ENCODE measurements around the gene FJX1. TPM values are rescaled to one million over a fixed set of nuclear protein-coding genes. Genes with fewer than 3 reads are reported as not detected.

The FJX1 gene
- total RNA-seq, 1 donor from 2014 or later, result 34.3 TPM

DNA sequence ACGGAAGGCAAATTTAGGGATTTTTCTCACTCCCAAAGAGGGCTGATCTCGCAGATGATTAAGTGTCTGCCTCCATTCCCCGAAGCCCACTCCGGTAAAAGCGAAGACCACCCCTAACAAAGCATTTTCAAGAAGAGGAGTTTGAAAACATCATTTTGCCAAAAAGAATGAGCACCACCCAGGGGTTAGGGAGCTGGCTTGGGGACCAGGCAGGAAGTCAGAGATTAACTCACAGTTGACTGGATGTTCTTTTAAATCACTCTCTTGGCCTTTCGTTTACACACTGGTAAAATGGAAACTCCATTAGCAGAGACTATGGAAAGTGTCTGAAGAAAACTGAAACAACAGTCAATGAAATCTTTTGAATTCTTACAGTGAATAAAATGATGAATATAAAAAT lies 36.5 kb downstream of the FJX1 start:
- Mint-ChIP-seq H3K27ac (ENCODE audit: unreplicated experiment) (no peak overlapping the region), H3K9me3 (ENCODE audit: unreplicated experiment) (no peaks in the 10 kb centered on the region), H3K4me3 (ENCODE audit: unreplicated experiment) (no peak overlapping the region)

DNA sequence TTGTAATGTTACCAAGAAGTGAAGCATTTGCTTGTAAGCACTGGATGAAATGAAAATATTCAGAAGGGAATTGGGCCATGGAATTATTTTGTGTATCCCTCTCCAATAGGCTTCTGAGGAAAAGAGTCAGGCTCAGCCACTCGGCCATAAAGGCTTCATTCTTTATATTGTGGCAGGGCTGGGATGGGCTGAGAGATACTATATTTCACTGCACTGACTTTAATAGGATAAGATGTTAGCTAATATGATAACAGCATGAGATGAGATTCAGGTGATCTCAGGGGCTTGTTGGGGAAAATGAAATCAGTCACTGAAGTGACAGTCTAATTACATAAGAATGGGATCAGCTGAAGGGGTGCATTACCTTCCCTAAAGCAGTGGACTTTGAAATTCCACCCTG lies 37.0 kb downstream of the FJX1 start:
- DNase-seq (ENCODE audit: low spot score), result no peak
- H3K9me3 Mint-ChIP-seq (ENCODE audit: unreplicated experiment), result no peaks in the 10 kb centered on the region

More for the DNA sequence above, 36.5 kb downstream of the FJX1 start:
- DNase-seq (ENCODE audit: low spot score), result no peak
- Mint-ChIP-seq H3K36me3 (ENCODE audit: low read depth, unreplicated experiment) (no peaks in the 10 kb centered on the region), H3K4me1 (ENCODE audit: unreplicated experiment) (peaks cover 6% of the 10 kb centered on the region), H3K27me3 (ENCODE audit: unreplicated experiment) (peaks cover 3% of the 10 kb centered on the region)
- TF ChIP-seq, protein P1, sequence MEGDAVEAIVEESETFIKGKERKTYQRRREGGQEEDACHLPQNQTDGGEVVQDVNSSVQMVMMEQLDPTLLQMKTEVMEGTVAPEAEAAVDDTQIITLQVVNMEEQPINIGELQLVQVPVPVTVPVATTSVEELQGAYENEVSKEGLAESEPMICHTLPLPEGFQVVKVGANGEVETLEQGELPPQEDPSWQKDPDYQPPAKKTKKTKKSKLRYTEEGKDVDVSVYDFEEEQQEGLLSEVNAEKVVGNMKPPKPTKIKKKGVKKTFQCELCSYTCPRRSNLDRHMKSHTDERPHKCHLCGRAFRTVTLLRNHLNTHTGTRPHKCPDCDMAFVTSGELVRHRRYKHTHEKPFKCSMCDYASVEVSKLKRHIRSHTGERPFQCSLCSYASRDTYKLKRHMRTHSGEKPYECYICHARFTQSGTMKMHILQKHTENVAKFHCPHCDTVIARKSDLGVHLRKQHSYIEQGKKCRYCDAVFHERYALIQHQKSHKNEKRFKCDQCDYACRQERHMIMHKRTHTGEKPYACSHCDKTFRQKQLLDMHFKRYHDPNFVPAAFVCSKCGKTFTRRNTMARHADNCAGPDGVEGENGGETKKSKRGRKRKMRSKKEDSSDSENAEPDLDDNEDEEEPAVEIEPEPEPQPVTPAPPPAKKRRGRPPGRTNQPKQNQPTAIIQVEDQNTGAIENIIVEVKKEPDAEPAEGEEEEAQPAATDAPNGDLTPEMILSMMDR (IDR thresholded peaks at IDR 0.05; ENCODE audit: unreplicated experiment), result no peak

DNA sequence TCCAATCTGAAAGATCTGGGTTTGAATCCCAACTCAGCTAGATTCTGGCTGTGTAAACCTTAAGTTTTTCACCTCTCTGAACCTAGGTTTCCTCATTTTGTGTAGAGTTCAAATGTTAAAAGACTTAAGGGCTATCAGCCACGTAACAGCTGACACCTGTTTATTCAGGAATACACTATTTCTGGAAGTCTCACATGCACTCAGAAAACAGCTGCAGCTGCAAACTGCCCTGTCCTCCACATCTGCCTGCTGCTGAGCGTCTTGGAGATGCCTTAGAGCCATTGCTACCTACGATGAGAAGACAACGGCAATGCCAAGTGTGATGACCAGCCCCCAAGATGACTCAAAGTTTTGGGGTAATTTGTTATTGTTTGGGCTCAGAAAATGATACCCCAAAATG lies 37.6 kb downstream of the FJX1 start:
- no peaks in the 10 kb centered on the region for H3K36me3 Mint-ChIP-seq (ENCODE audit: low read depth, unreplicated experiment)
- peaks cover 6% of the 10 kb centered on the region for H3K4me1 Mint-ChIP-seq (ENCODE audit: unreplicated experiment)
- H3K9me3 Mint-ChIP-seq (ENCODE audit: unreplicated experiment), result no peaks in the 10 kb centered on the region
- no peak overlapping the region for H3K27ac Mint-ChIP-seq (ENCODE audit: unreplicated experiment)
- no peak for DNase-seq (ENCODE audit: low spot score)
- H3K27me3 Mint-ChIP-seq (ENCODE audit: unreplicated experiment), result peaks cover 1% of the 10 kb centered on the region
- H3K4me3 Mint-ChIP-seq (ENCODE audit: unreplicated experiment), result no peak overlapping the region
- TF ChIP-seq, protein P1 (IDR thresholded peaks at IDR 0.05; ENCODE audit: unreplicated experiment), result no peak

More for the DNA sequence above, 37.0 kb downstream of the FJX1 start:
- TF ChIP-seq, protein P1 (IDR thresholded peaks at IDR 0.05; ENCODE audit: unreplicated experiment), result no peak
- peaks cover 3% of the 10 kb centered on the region for H3K27me3 Mint-ChIP-seq (ENCODE audit: unreplicated experiment)
- H3K36me3 Mint-ChIP-seq (ENCODE audit: low read depth, unreplicated experiment), result no peaks in the 10 kb centered on the region
- peaks cover 6% of the 10 kb centered on the region for H3K4me1 Mint-ChIP-seq (ENCODE audit: unreplicated experiment)
- H3K4me3 Mint-ChIP-seq (ENCODE audit: unreplicated experiment), result no peak overlapping the region
- no peak overlapping the region for H3K27ac Mint-ChIP-seq (ENCODE audit: unreplicated experiment)

DNA sequence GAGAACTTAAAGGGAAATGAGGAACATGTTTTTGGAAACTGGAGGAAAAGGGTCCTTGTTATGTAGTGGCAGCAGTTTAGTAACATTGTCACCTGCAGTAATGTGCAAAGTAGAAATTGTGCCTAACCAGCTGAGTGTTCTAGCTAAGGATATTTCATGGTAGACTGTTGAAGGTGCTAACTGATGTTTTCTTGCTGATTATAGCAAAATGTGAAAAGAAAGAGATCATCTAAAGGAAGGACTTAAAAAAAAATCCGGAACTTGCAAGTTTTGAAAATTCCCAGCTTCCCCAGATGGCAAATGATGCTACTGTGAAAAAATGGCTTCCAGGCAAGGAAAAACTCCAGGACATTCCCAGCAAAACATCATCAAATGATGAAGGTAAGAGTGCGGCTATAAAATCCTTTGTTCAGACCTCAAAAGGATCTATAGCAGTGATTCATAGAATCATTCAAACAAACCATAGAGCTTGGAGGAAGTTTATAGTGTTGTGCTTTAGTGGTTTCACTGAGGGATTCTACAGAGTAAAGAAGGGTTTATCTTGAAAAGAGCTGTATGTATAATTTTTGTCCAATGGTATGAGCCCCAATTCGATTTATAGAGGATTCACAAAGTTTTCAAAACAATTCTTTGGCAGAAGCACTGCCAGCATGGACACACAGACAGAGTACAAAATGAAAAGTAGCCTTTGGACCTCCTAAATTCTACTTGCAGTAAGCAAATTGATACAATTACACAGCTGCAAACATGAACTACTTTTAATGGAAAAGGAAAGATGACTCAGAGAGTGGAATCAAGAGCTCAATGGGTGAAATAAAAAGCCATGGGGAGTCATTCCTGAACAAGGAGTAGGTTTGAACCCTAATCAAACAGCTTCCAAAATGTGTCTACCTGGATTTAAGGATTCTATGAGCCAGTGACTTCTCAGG lies 40.0 kb downstream of the FJX1 start:
- Mint-ChIP-seq H3K4me3 (ENCODE audit: unreplicated experiment) (no peak overlapping the region), H3K4me1 (ENCODE audit: unreplicated experiment) (peaks cover 12% of the 10 kb centered on the region), H3K9me3 (ENCODE audit: unreplicated experiment) (no peaks in the 10 kb centered on the region), H3K27ac (ENCODE audit: unreplicated experiment) (no peak overlapping the region), H3K27me3 (ENCODE audit: unreplicated experiment) (peaks cover under 1% of the 10 kb centered on the region), H3K36me3 (ENCODE audit: low read depth, unreplicated experiment) (no peaks in the 10 kb centered on the region)
- DNase-seq (ENCODE audit: low spot score), result no peak
- TF ChIP-seq, protein P1 (IDR thresholded peaks at IDR 0.05; ENCODE audit: unreplicated experiment), result no peak

DNA sequence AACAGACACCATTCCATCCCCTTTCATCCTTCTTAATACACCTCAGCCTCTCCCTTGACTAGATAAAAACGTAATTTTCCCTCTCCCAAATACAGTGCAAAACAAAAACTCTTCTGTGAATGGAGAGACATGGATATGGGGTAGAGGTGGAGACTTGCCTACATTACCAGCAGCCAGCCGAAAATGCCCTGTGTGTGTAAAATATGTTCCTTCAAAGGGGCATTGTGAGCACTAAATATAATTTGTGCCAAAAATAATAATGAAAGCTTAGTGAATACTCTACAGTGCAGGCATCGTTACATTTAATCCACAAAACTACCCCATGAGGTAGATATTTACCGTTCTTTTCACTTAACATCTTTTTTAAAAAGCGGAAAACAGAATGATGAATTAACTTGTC lies 43.3 kb downstream of the FJX1 start:
- Mint-ChIP-seq H3K4me3 (ENCODE audit: unreplicated experiment) (no peak overlapping the region), H3K27me3 (ENCODE audit: unreplicated experiment) (peaks cover 2% of the 10 kb centered on the region), H3K9me3 (ENCODE audit: unreplicated experiment) (peaks cover 6% of the 10 kb centered on the region), H3K27ac (ENCODE audit: unreplicated experiment) (no peak overlapping the region), H3K4me1 (ENCODE audit: unreplicated experiment) (peaks cover 11% of the 10 kb centered on the region), H3K36me3 (ENCODE audit: low read depth, unreplicated experiment) (peaks cover 22% of the 10 kb centered on the region)
- DNase-seq (ENCODE audit: low spot score), result no peak
- TF ChIP-seq, protein P1 (IDR thresholded peaks at IDR 0.05; ENCODE audit: unreplicated experiment), result no peak

All from endothelial cell (in vitro differentiated cells).